22Rv1 (cell line): ENCODE data around the gene MINDY2.

ENCODE experiments used
- H3K27ac ChIP-seq: fragments of 450-650 bp; 2 replicates; pipeline ENCODE4 v1.5.1; 2017
- ZFX ChIP-seq: fragments of 450-650 bp; IDR thresholded peaks from 2 replicates; pipeline ENCODE4 v1.6.1; 2017; ENCODE audit warnings: antibody characterized with exemption, borderline replicate concordance
- TF ChIP-seq, protein P1 (sequence below): fragments of 450-650 bp; IDR thresholded peaks from 2 replicates; pipeline ENCODE4 v1.5.1; 2017; ENCODE audit warnings: mild to moderate bottlenecking

MINDY2 gene

DNA sequence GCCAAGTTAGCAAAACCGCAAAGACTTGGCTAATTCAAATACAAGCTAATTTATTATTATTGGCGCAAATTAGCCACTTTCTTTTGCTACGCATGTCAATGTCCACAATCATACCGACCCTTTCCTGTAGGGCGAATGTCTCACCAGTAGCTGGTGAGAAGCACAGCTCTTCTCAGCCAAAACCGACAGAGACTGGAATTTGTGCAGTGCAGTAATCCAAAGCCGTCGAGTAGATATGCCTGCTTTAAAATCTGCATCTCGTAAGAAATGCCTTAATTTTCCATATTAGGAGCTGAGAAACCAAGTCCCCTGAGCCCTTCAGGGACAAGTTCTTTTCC lies 614 bp upstream of the MINDY2 start:
- H3K27ac ChIP-seq, result peak overlapping the region; percentile 92

DNA sequence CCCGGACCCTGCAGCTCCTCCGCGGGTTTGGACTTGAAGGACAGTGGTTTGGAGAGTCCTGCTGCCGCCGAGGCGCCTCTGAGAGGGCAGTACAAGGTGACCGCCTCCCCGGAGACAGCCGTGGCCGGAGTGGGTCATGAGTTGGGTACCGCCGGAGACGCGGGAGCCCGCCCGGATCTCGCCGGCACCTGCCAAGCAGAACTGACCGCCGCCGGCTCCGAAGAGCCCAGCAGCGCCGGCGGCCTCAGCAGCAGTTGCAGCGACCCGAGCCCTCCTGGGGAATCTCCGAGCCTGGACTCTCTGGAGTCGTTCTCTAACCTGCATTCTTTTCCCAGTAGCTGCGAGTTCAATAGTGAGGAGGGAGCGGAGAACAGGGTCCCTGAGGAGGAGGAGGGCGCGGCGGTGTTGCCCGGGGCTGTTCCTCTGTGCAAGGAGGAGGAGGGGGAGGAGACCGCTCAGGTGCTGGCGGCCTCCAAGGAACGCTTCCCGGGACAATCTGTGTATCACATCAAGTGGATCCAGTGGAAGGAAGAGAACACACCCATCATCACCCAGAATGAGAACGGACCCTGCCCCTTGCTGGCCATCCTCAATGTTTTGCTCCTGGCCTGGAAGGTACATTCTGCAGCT lies 634 bp downstream of the MINDY2 start:
- no peak for TF ChIP-seq ZFX
- TF ChIP-seq, protein P1, sequence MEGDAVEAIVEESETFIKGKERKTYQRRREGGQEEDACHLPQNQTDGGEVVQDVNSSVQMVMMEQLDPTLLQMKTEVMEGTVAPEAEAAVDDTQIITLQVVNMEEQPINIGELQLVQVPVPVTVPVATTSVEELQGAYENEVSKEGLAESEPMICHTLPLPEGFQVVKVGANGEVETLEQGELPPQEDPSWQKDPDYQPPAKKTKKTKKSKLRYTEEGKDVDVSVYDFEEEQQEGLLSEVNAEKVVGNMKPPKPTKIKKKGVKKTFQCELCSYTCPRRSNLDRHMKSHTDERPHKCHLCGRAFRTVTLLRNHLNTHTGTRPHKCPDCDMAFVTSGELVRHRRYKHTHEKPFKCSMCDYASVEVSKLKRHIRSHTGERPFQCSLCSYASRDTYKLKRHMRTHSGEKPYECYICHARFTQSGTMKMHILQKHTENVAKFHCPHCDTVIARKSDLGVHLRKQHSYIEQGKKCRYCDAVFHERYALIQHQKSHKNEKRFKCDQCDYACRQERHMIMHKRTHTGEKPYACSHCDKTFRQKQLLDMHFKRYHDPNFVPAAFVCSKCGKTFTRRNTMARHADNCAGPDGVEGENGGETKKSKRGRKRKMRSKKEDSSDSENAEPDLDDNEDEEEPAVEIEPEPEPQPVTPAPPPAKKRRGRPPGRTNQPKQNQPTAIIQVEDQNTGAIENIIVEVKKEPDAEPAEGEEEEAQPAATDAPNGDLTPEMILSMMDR, result no peak
- peak overlapping the region; percentile 92 for H3K27ac ChIP-seq

More for the DNA sequence above, 614 bp upstream of the MINDY2 start:
- TF ChIP-seq, protein P1, result no peak
- no peak for TF ChIP-seq ZFX

DNA sequence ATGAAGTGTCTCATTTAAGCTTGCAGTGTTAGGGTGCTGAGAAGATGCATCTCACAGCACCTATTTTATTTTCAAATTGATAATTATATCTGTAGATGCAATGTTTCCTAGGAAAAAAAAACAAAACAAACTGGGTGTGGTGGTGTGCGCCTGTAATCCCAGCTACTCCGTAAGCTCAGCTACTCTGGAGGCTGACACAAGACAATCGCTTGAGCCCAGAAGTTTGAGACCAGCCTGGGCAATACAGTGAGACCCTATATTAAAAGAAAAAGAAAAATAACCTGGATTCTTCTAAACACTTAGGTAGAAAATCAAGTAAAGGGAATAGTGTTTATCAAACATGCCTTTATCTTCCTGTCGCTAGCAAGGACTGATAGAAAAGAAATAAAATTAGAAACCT lies 1.9 kb downstream of the MINDY2 start:
- TF ChIP-seq, protein P1, result no peak
- no peak for TF ChIP-seq ZFX
- no peak overlapping the region for H3K27ac ChIP-seq

DNA sequence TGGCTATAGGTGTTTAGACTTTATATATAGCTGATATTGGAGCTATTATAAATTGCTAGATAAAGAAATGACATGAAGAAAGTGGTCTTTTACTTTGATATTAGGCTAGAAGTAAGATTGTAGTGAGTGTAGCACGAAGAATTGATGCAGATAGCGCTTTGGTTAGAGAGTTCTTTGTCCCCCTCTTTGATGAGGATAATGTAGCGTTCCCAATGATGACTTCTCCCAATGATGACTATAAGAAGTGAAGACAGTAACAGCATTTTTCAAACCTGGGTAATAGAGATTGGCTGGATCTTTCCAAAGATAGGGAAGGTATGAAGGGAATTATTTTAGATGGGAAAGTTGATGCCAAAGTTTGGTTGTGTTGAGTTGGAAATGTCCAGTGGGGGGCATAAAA lies 4.3 kb downstream of the MINDY2 start:
- TF ChIP-seq, protein P1, result no peak
- TF ChIP-seq ZFX, result no peak
- H3K27ac ChIP-seq, result no peak overlapping the region

DNA sequence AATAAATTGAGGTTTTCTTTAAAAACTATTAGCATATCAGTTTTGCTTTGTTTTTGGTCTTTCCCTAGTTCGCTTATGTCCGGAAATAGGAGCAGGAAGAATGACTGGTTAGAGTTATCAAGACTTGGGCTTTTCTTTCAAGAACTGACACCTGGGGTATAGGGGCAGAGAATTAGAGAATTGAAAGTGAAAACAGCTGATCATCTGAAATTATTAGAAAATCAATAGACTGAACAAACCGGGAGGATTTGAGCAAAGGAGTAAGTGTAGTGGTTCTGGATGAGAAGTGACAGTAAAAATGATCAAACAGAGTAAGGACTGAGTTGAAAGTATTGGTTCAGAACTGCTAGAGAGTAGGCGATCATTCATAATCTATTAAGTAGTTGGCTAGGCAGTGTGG lies 6.0 kb downstream of the MINDY2 start:
- TF ChIP-seq ZFX, result no peak
- TF ChIP-seq, protein P1, result no peak
- no peak overlapping the region for H3K27ac ChIP-seq

DNA sequence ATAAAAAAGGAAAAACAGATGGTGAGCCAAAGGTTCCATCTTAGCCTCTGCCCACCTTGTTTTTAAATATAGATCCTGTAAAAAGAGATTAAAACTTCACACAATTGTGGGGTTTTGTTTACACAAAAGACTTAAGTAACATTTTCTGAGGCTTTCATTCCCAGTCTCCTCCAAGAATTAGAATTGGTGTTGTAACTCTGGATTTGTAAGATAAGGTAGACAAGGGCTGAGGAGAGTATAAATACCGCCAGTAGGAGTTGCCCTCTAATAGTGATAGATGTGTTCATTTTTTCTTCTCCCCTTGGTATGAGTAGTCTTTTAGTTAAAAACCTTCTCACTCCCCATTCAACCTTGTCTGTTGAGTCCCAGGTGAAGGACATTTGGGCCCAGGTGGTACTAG lies 8.5 kb downstream of the MINDY2 start:
- TF ChIP-seq, protein P1, result no peak
- TF ChIP-seq ZFX, result no peak
- H3K27ac ChIP-seq, result no peak overlapping the region

DNA sequence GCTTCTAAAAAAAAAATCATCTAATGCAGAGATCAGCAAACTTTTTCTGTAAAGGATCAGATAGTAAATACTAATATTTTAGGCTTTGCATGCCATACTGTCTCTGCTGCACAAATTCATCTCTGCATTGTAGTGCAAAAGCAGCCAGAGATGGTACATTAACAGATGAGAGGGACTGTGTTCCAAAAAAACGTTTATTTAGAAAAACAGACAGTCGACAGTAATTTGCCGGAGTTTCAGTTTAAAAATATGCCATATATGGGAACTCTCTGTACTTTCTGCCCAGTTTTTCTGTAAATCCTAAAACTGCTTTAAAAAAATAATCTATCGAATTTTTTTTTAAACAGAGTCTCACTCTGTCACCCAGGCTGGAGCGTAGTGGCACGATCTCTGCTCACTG lies 14.3 kb downstream of the MINDY2 start:
- no peak for TF ChIP-seq ZFX
- TF ChIP-seq, protein P1, result no peak
- H3K27ac ChIP-seq, result no peak overlapping the region
